Keratinocyte (primary cell): Measurements from ENCODE around the gene HLF. TPM values are rescaled to one million over a fixed set of nuclear protein-coding genes. Genes with fewer than 3 reads are reported as not detected.

Experiments used
- DNase-seq: peaks from one replicate; pipeline ENCODE4 v3.0.0-alpha.2; 2011; ENCODE audit warnings: low read depth, missing footprints, low spot score
- FAIRE-seq: peaks from 2 replicates; lab custom pipeline; 2011; peaks lifted over from hg19 to GRCh38; lab: Jason Lieb, UNC
- H2AFZ ChIP-seq: 2 replicates; pipeline ENCODE4 v1.6.0; 2012; ENCODE audit warnings: low read length, control low read depth, inconsistent platforms; ENCODE audit not compliant: control insufficient read depth
- H3K27ac ChIP-seq: 2 replicates; pipeline ENCODE4 v1.5.1; 2011; ENCODE audit warnings: low read length; ENCODE audit not compliant: control insufficient read depth, insufficient read depth
- H3K27me3 ChIP-seq: 3 replicates; pipeline ENCODE4 v1.6.0; 2011; ENCODE audit warnings: low read length; ENCODE audit not compliant: control insufficient read depth, insufficient read depth; ENCODE audit errors: extremely low read depth
- H3K36me3 ChIP-seq, 2 experiments: 2 replicates in 1 of 2; 3 replicates in 1 of 2; pipeline ENCODE4 v1.5.1; 2011; ENCODE audit warnings: low read length in 2 of 2, mild to moderate bottlenecking in 1 of 2; ENCODE audit not compliant: control insufficient read depth in 2 of 2, insufficient read depth in 2 of 2; ENCODE audit errors: extremely low read depth in 1 of 2
- H3K4me1 ChIP-seq: 3 replicates; pipeline ENCODE4 v1.5.1; 2011; ENCODE audit warnings: low read length; ENCODE audit not compliant: control insufficient read depth, insufficient read depth; ENCODE audit errors: extremely low read depth
- H3K4me2 ChIP-seq: 3 replicates; pipeline ENCODE4 v1.6.0; 2011; ENCODE audit warnings: low read depth, low read length; ENCODE audit not compliant: control insufficient read depth, insufficient read depth; ENCODE audit errors: extremely low read depth
- H3K4me3 ChIP-seq, 3 experiments: fragments of 200-600 bp in 1 of 3; sonication (generic) in 1 of 3; 2 replicates in 2 of 3; 3 replicates in 1 of 3; pipeline ENCODE4 v1.5.1; 2011 to 2016; ENCODE audit warnings: low read length in 3 of 3, mild to moderate bottlenecking in 3 of 3, control low read depth in 2 of 3, inconsistent platforms in 1 of 3, low read depth in 1 of 3, mixed read lengths in 1 of 3, mixed run types in 1 of 3, moderate library complexity in 1 of 3; ENCODE audit not compliant: control insufficient read depth in 2 of 3, insufficient read depth in 2 of 3; ENCODE audit errors: extremely low read depth in 1 of 3
- H3K79me2 ChIP-seq: 2 replicates; pipeline ENCODE4 v1.6.0; 2012; ENCODE audit warnings: low read length; ENCODE audit not compliant: control insufficient read depth, insufficient read depth
- H3K9ac ChIP-seq: 3 replicates; pipeline ENCODE4 v1.6.0; 2011; ENCODE audit warnings: low read length; ENCODE audit not compliant: control insufficient read depth, insufficient read depth; ENCODE audit errors: extremely low read depth
- H3K9me1 ChIP-seq: 3 replicates; pipeline ENCODE4 v1.6.0; 2011; ENCODE audit warnings: low read length; ENCODE audit not compliant: control insufficient read depth, insufficient read depth; ENCODE audit errors: extremely low read depth
- H3K9me3 ChIP-seq: 2 replicates; pipeline ENCODE4 v1.5.1; 2012; ENCODE audit warnings: low read depth, low read length; ENCODE audit not compliant: control insufficient read depth
- H4K20me1 ChIP-seq: 3 replicates; pipeline ENCODE4 v1.6.0; 2011; ENCODE audit warnings: low read length; ENCODE audit not compliant: control insufficient read depth, insufficient read depth; ENCODE audit errors: extremely low read depth
- EZH2 ChIP-seq: IDR thresholded peaks from one replicate; pipeline ENCODE4 v1.6.1; 2012; ENCODE audit warnings: inconsistent platforms, mild to moderate bottlenecking, low read length, moderate library complexity
- dilution Hi-C: fragments of 300-500 bp; cut with MboI; formaldehyde crosslinking; loops from one replicate; pipeline ENCODE4 v1.7.0; 2020; ENCODE audit warnings: low sequenced_read_pairs; ENCODE audit not compliant: extremely low pct_ligation_motif_present
- polyA plus RNA-seq, 5 experiments: library from polyadenylated mRNA; depleted of rRNA in 3 of 5; stranded (reverse) in 3 of 5; stranded (forward) in 1 of 5; unstranded in 1 of 5; fragments of >200 nt; gene quantifications; 1 replicate in 1 of 5; 2 replicates in 3 of 5; 3 replicates in 1 of 5; pipeline versions ENCODE4 v1.2.1 to v1.2.3, GENCODE V29; 2011 to 2012; ENCODE audit warnings: missing spikeins in 2 of 5, low read depth in 1 of 5, low replicate concordance in 1 of 5
- TF ChIP-seq, protein P1 (sequence below), 3 experiments: IDR thresholded peaks in 1 of 3; conservative IDR thresholded peaks in 1 of 3; optimal IDR thresholded peaks in 1 of 3; 2 replicates in 2 of 3; 3 replicates in 1 of 3; pipeline versions ENCODE3 to v1.5.1; 2011; ENCODE audit warnings: low read length in 3 of 3, mild to moderate bottlenecking in 3 of 3, moderate library complexity in 2 of 3, control low read depth in 1 of 3, inconsistent platforms in 1 of 3; ENCODE audit not compliant: insufficient read depth in 2 of 3; ENCODE audit errors: extremely low read depth in 1 of 3

HLF gene
- polyA plus RNA-seq, 1 donor (not counting 4 experiments of a cell fraction or from before 2014, with no cell fraction given): 0.21 TPM

DNA sequence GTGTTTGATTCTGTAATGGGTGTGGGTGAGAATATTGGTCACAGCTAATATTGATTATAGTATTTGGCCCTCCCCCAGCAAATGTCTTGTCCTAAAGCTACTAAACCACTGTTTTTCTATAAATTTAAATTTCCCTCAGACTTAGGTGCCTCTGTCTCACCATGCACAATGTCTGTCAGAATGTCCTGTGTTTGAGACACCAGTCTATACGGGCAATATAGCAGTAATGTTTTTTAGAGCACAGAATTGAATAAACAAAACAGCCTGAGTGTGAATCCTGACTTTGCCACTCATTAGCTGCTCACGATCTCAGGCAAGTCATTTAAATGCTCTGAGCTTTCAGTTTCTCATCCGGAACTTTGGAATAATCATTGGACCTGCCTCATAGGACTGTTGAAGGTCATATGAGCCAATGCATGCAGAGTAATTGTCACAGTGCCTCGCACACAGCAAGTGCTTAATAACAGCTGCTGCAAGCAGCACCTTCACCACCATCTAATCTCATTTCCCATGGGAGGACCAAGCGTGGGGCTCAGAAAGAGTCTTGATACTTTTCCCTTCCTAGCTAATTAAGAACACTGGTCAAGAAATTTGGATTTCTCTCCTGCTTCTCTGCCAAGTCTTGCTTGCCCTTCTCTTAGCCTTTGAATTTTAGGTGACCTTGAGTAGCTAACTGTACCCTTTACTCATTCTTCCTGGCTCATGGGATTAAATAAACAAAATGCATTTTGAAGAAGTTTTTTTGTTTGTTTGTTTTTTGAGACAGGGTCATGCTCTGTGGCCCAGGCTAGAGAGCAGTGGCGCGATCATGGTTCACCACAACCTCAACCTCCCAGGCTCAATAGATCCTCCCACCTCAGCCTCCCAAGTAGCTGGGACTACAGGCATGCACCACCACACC is 9.8 kb downstream of the HLF start:
- H3K36me3 ChIP-seq: no peaks in the 10 kb centered on the region
- no peak overlapping the region for H3K4me3 ChIP-seq
- H2AFZ ChIP-seq: no peak overlapping the region
- H3K4me1 ChIP-seq: peaks cover 20% of the 10 kb centered on the region
- no peaks in the 10 kb centered on the region for H3K27me3 ChIP-seq
- H3K4me2 ChIP-seq: no peak overlapping the region
- no peaks in the 10 kb centered on the region for H4K20me1 ChIP-seq
- TF ChIP-seq, protein P1, sequence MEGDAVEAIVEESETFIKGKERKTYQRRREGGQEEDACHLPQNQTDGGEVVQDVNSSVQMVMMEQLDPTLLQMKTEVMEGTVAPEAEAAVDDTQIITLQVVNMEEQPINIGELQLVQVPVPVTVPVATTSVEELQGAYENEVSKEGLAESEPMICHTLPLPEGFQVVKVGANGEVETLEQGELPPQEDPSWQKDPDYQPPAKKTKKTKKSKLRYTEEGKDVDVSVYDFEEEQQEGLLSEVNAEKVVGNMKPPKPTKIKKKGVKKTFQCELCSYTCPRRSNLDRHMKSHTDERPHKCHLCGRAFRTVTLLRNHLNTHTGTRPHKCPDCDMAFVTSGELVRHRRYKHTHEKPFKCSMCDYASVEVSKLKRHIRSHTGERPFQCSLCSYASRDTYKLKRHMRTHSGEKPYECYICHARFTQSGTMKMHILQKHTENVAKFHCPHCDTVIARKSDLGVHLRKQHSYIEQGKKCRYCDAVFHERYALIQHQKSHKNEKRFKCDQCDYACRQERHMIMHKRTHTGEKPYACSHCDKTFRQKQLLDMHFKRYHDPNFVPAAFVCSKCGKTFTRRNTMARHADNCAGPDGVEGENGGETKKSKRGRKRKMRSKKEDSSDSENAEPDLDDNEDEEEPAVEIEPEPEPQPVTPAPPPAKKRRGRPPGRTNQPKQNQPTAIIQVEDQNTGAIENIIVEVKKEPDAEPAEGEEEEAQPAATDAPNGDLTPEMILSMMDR (optimal IDR thresholded peaks at IDR 0.05 in 1 of 3, IDR thresholded peaks at IDR 0.05 in 1 of 3, conservative IDR thresholded peaks at IDR 0.05 in 1 of 3; ENCODE audit: extremely low read depth in 1 of 3, insufficient read depth in 2 of 3, low read length in 3 of 3): no peak
- no peak for TF ChIP-seq EZH2
- no peaks in the 10 kb centered on the region for H3K9me3 ChIP-seq
- no peaks in the 10 kb centered on the region for H3K79me2 ChIP-seq
- FAIRE-seq (no peak), DNase-seq (no peak)
- dilution Hi-C loops: no loop called here
- H3K9ac ChIP-seq: no peak overlapping the region
- no peaks in the 10 kb centered on the region for H3K9me1 ChIP-seq
- H3K27ac ChIP-seq: no peak overlapping the region

DNA sequence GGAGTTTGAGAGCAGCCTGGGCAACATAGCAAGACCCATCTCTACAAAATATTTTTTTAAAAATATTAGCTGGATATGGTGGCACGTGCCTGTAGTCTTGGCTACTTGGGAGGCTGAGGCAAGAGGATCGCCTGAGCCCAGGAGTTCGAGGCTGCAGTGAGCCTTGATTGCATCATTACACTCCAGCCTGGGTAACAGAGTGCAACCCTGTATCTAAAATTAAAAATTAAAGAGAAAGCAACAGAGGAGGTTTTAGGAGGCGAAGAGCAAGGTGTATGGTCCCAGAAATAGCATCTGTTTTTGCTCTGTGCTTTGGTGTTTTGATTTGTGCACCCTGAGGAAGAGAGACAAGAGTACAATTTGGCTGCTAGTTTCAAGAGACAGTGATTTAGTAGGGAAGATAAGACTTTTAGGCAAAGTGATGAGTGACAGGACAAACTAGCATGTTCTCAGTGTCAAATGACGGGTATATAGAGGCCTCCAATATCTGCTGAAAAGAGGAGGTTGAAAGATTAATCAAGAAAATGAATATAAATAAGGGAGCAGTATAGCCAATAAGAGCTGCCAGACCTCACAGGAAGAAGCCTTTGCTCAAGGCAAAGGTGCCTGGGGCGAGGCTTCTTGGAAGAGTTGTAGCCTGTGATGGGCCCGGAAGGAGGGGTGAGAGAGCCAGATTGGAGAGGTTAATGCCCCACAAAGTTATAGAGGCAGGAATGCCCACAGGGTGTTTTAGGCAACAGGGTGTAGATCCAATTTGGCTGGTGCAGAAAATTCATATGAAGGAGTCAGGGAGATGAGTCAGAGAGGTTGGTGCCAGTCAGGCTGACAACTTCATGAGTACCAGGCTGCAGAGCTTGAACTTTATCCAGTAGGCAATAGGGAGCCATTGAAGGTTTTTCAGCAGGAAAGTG is 11.4 kb downstream of the HLF start:
- H3K27ac ChIP-seq: no peak overlapping the region
- FAIRE-seq: peak; percentile 86
- dilution Hi-C loops: no loop called here

More for the DNA sequence above, 11.4 kb downstream of the HLF start:
- H3K9me1 ChIP-seq: no peaks in the 10 kb centered on the region
- peak; percentile 32 for DNase-seq
- no peaks in the 10 kb centered on the region for H3K9me3 ChIP-seq
- no peak overlapping the region for H3K9ac ChIP-seq
- no peaks in the 10 kb centered on the region for H4K20me1 ChIP-seq
- H3K4me1 ChIP-seq: peaks cover 20% of the 10 kb centered on the region
- no peaks in the 10 kb centered on the region for H3K27me3 ChIP-seq
- no peaks in the 10 kb centered on the region for H3K36me3 ChIP-seq
- no peak overlapping the region for H3K4me3 ChIP-seq
- no peak for TF ChIP-seq EZH2
- TF ChIP-seq, protein P1 (optimal IDR thresholded peaks at IDR 0.05 in 1 of 3, IDR thresholded peaks at IDR 0.05 in 1 of 3, conservative IDR thresholded peaks at IDR 0.05 in 1 of 3; ENCODE audit: extremely low read depth in 1 of 3, insufficient read depth in 2 of 3, low read length in 3 of 3): peak in 2 of 3 experiments; percentile 12 to 18
- no peak overlapping the region for H3K4me2 ChIP-seq
- H3K79me2 ChIP-seq: no peaks in the 10 kb centered on the region
- no peak overlapping the region for H2AFZ ChIP-seq
